IgD-negative memory B cell (primary cell): ENCODE results near the gene ZCCHC9. TPM values are rescaled to one million over a fixed set of nuclear protein-coding genes. Genes with fewer than 3 reads are reported as not detected.
"Not testable (repeated sequence)": the region's sequence is repeated elsewhere in the genome, so short reads cannot be mapped to it uniquely, and the experiment has no call there.

Experiments
- H3K27ac Mint-ChIP-seq, 3 donors: one replicate each; pipeline ENCODE4 v1.8.0; 2020 to 2022; ENCODE audit warnings: mild to moderate bottlenecking in 3 of 3, mixed read lengths in 3 of 3, moderate library complexity in 1 of 3
- H3K27me3 Mint-ChIP-seq: one replicate; pipeline ENCODE4 v1.8.0; 2021; ENCODE audit warnings: mixed read lengths
- H3K36me3 Mint-ChIP-seq: one replicate; pipeline ENCODE4 v1.8.0; 2020; ENCODE audit warnings: mild to moderate bottlenecking, mixed read lengths
- H3K4me1 Mint-ChIP-seq, 3 donors: one replicate each; pipeline ENCODE4 v1.8.0; 2020 to 2022; ENCODE audit warnings: mixed read lengths in 3 of 3, mild to moderate bottlenecking in 1 of 3
- H3K4me3 Mint-ChIP-seq, 4 donors: one replicate each; pipeline ENCODE4 v1.8.0; 2020 to 2022; ENCODE audit warnings: mild to moderate bottlenecking in 4 of 4, mixed read lengths in 4 of 4, moderate library complexity in 3 of 4
- H3K9me3 Mint-ChIP-seq, 3 donors: one replicate each; pipeline ENCODE4 v1.8.0; 2020 to 2021; ENCODE audit warnings: mixed read lengths in 3 of 3, mild to moderate bottlenecking in 1 of 3
- polyA plus RNA-seq: library from polyadenylated mRNA; unstranded; fragments of 300-500 nt; fragmentation: Illumina TruSeq; gene quantifications from one replicate; pipeline ENCODE4 v1.2.3, GENCODE V29; 2021

Gene ZCCHC9
- polyA plus RNA-seq, 1 donor from 2014 or later = 11.9 TPM

DNA sequence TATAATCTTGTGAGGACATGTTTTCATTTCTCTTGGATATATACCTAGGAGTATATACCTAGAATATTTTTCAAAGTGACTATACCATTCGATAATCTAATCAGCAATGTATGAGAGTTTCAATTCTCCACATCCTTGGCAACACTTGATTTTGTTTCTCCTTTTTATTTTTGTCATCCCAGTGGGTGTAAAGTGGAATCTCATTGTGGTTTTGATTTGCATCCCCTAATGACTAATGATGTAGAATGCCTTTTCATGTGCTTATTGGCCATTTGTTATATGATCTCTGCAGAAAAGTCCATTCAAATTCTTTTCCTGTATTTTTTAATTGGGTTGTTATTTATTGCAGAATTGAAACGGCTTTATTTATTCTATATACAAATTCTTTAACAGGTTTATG lies 15.2 kb downstream of the ZCCHC9 start:
- no peaks in the 10 kb centered on the region for H3K27me3 Mint-ChIP-seq
- no peak overlapping the region for H3K27ac Mint-ChIP-seq
- H3K36me3 Mint-ChIP-seq = peaks cover 2% of the 10 kb centered on the region
- H3K9me3 Mint-ChIP-seq = no peaks in the 10 kb centered on the region
- H3K4me1 Mint-ChIP-seq = peaks cover 0 to 5% (median 0%) of the 10 kb centered on the region in 3 donors
- H3K4me3 Mint-ChIP-seq = no peak overlapping the region

DNA sequence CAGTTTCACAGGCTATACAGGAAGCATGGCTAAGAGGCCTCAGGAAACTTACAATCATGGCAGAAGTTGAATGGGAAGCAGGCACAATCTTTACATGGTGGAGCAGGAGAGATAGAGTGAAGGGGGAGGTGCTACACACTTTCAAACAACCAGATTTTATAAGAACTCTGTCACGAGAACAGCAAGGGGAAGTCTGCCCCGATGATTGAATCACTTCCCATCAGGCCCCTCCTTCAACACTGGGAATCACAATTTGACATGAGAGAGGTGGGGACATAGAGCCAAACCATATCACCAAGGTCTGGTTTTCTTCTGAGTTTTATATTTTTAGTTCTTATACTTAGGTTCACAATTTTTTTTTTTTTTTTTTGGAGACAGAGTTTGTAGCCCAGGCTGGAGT lies 16.1 kb downstream of the ZCCHC9 start:
- Mint-ChIP-seq H3K9me3 (no peaks in the 10 kb centered on the region), H3K27me3 (no peaks in the 10 kb centered on the region), H3K4me3 (peak overlapping the region in 1 of 4 donors; percentile 8), H3K4me1 (peaks cover 0 to 5% (median 0%) of the 10 kb centered on the region in 3 donors), H3K36me3 (peaks cover 2% of the 10 kb centered on the region), H3K27ac (no peak overlapping the region)

DNA sequence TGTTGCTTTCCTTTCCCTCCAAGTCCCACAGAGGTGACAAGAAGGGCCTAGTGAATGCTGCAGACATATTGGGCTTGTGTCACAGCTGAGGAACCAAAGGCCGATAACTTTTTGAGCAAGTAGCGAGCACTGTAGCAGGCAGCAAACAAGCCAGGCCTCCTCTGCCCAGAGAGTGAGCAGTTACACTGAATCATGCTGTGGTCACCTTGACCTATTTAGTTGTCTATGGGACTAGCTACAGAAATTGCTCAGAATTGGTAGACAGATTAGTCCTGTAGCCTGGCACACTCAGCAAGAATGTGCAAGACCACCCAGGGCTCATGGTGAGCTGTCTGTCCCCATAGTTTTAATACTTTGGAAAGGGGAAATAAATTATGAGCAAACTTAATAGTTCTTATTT lies 25.2 kb downstream of the ZCCHC9 start:
- Mint-ChIP-seq H3K4me3 (no peak overlapping the region), H3K36me3 (no peaks in the 10 kb centered on the region), H3K27ac (no peak overlapping the region), H3K4me1 (no peaks in the 10 kb centered on the region), H3K9me3 (no peaks in the 10 kb centered on the region), H3K27me3 (peaks cover 2% of the 10 kb centered on the region)

DNA sequence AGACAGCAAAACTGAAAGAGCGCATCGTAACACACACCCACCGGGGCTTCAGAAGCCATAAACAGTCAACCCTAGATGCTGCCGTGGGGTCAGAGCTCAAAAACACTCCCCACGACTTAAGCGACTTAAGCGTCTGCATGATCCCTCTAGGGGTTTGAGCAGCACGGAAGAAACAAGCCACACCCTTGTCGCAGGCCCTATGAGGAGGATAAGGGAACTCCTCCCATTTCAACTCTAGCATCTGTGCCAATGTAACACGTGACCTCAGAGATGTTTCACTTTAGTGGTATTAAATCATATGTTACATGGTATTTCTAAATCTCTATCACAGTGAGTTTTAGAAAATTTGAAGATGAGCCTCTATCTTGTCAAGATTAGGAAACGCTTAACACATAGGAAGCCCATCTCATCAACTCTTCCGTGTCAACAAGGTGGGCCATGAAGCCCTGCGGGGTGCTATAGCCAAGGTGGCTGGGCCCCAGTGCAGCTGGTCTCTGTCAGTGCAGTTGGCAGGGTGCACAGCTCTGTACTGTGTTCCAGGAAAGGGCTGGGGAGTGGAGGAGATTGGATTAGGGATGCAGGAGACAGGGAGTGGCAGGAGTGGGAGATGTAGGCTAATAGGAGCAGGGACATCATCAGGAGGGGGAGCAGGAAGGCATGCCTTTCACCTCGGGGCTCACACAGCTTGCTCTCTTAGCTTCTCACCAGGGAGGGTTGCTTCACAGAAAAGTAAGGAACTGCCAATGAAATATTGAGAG lies 33.1 kb downstream of the ZCCHC9 start:
- Mint-ChIP-seq H3K4me1 (no peaks in the 10 kb centered on the region), H3K27ac (no peak overlapping the region), H3K27me3 (no peaks in the 10 kb centered on the region), H3K4me3 (no peak overlapping the region), H3K36me3 (no peaks in the 10 kb centered on the region), H3K9me3 (peaks cover 0 to 2% (median 0%) of the 10 kb centered on the region in 3 donors)

DNA sequence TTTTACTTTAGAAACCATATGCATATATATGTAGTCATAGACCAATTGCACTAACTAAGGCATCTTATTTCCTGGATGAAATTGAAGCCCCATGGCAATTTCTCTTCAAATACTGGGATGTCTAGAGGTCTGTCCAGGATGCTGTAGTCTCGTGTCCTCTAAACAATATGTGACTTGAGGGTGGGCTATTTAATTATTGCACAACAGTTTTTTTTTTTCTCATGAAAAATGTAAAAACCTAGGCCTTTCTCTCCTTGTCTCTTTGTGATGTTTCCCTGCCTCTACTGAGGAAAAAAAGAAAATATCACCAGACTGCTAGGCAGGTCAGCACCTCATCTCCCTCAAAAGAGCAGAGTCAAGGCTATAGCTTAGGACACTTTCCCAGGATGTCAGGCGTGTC lies 34.6 kb downstream of the ZCCHC9 start:
- no peaks in the 10 kb centered on the region for H3K27me3 Mint-ChIP-seq
- H3K36me3 Mint-ChIP-seq = no peaks in the 10 kb centered on the region
- H3K27ac Mint-ChIP-seq = no peak overlapping the region
- no peaks in the 10 kb centered on the region for H3K4me1 Mint-ChIP-seq
- no peak overlapping the region for H3K4me3 Mint-ChIP-seq
- peaks cover 0 to 2% (median 0%) of the 10 kb centered on the region in 3 donors for H3K9me3 Mint-ChIP-seq

DNA sequence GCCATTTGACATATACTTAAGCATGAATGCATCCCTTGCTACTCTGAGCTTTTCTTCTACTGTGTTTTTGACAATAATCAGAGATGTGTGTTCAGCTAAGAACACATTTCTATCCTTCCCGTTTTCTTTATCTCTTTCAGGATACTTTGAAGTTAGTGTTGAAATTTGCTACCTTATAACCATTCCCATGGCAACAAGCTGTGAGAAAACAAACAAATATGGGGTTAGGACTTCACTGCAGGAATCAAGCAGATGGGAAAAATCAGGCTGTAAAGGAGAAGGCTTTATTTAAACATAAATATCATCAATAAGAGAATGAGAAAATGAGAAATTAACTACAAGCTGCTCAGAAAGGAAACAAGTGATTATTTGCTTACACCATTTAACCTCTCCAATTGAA lies 35.2 kb downstream of the ZCCHC9 start:
- H3K4me3 Mint-ChIP-seq = no peak overlapping the region
- H3K36me3 Mint-ChIP-seq = no peaks in the 10 kb centered on the region
- peaks cover 0 to 2% (median 0%) of the 10 kb centered on the region in 3 donors for H3K9me3 Mint-ChIP-seq
- H3K27ac Mint-ChIP-seq = no peak overlapping the region
- H3K27me3 Mint-ChIP-seq = no peaks in the 10 kb centered on the region
- H3K4me1 Mint-ChIP-seq = no peaks in the 10 kb centered on the region

DNA sequence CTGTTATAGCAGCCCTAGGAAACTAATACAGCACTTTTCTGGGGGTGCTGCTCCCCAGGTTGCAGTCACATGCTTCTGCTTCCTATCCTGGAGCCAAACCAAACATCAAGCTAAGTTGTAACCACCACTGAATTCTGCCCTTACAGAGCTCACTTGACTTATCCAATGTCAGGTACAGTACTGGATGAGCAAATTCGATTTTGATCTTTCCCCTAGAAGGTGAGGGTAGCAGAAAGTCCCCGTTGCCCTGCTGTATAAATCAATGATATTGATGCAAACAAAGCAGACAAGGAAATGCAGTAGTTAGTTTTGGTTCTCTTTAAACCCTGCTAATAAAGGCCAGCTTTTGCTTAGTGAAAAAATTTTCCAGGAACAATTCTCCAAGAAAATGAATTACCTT lies 36.4 kb downstream of the ZCCHC9 start:
- Mint-ChIP-seq H3K4me1 (no peaks in the 10 kb centered on the region), H3K27me3 (peaks cover 2% of the 10 kb centered on the region), H3K27ac (no peak overlapping the region), H3K36me3 (no peaks in the 10 kb centered on the region), H3K4me3 (no peak overlapping the region), H3K9me3 (peaks cover 0 to 2% (median 0%) of the 10 kb centered on the region in 3 donors)

DNA sequence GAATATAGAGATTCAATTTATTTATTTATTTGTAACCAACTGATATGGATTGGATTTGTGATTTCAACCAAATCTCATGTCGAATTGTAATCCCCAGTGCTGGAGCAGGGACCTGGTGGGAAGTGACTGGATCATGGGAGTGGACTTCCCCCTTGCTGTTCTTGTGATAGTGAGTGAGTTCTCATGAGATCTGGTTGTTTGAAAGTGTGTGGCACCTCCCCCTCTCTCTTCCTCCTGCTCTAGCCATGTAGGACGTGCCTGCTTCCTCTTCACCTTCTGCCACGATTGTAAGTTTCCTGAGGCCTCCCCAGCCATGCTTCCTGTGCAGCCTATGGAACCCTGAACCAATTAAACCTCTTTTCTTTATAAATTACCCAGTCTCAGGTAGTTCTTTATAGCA lies 36.8 kb downstream of the ZCCHC9 start:
- not testable (repeated sequence) for H3K4me3 Mint-ChIP-seq, H3K4me1 Mint-ChIP-seq, H3K36me3 Mint-ChIP-seq, H3K9me3 Mint-ChIP-seq, H3K27ac Mint-ChIP-seq, H3K27me3 Mint-ChIP-seq

DNA sequence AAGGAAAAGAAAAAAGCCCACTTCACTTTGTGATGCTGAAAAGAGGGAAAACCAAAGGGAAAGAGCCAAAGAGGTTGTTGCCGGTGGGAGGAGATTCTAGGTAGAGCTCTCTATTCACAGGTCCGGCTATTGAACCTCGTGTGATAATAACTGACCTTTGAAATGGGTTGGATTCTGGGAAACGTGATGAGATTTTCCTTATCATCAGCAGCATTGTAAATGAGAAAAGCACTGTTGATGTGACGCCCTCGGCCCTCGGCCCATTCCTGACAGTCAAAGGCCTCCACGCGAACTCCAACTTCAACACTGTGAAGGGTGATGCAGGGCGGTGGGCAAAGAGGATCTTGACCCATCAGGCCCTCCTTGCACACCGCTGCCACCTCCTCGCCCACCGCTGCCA lies 43.3 kb downstream of the ZCCHC9 start:
- Mint-ChIP-seq H3K4me1 (no peaks in the 10 kb centered on the region), H3K4me3 (no peak overlapping the region), H3K9me3 (no peaks in the 10 kb centered on the region), H3K36me3 (no peaks in the 10 kb centered on the region), H3K27ac (no peak overlapping the region), H3K27me3 (peaks cover 2% of the 10 kb centered on the region)

DNA sequence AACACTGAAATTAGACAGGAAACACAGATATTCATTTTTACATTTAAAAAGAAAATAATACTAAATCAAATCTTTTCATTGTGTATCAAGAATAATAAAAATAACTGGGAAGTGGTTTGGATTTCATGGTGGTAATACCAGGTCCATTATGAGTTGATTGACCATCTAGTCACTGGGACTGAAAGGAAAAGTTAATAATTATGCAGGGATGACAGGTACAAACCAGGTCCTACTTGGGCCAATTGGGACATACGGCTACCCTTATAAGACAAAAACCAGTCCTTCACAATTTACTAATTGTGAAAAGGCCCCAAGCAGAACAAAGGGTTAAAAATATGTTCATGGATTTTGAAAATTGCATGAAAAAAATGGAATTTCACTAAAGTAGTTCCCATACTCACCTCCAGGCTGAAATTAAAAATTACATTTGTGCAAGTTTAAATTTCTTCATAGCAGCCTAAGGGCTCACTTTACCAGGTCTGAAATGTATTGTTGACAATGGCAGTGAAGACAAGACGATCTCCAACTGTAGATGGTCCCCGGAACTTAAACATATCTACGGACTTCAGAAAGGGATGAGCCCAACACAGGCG lies 44.1 kb downstream of the ZCCHC9 start:
- H3K9me3 Mint-ChIP-seq = no peaks in the 10 kb centered on the region
- H3K4me3 Mint-ChIP-seq = no peak overlapping the region
- H3K36me3 Mint-ChIP-seq = no peaks in the 10 kb centered on the region
- no peaks in the 10 kb centered on the region for H3K4me1 Mint-ChIP-seq
- peaks cover 2% of the 10 kb centered on the region for H3K27me3 Mint-ChIP-seq
- H3K27ac Mint-ChIP-seq = no peak overlapping the region

DNA sequence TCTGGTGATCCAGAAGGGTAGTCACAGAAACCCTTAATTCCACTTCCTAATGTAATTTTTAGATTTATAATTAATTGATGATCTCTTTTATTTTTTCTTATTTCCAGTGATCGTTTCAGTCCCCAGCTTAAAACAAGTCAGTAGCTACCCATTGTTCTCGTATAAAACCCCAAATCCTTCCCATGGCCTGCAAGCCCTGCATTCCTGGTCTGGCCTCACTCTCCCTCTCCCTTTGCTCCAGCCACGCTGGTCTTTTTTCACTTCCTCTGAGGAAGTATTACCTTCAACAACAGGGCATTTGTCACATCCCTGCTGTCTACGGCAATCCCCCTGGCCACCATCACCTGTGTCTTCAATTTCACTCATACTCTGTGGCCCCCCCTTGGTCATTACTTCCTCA lies 47.8 kb downstream of the ZCCHC9 start:
- no peaks in the 10 kb centered on the region for H3K9me3 Mint-ChIP-seq
- H3K4me3 Mint-ChIP-seq = no peak overlapping the region
- H3K27ac Mint-ChIP-seq = no peak overlapping the region
- H3K27me3 Mint-ChIP-seq = no peaks in the 10 kb centered on the region
- H3K4me1 Mint-ChIP-seq = no peaks in the 10 kb centered on the region
- no peaks in the 10 kb centered on the region for H3K36me3 Mint-ChIP-seq

DNA sequence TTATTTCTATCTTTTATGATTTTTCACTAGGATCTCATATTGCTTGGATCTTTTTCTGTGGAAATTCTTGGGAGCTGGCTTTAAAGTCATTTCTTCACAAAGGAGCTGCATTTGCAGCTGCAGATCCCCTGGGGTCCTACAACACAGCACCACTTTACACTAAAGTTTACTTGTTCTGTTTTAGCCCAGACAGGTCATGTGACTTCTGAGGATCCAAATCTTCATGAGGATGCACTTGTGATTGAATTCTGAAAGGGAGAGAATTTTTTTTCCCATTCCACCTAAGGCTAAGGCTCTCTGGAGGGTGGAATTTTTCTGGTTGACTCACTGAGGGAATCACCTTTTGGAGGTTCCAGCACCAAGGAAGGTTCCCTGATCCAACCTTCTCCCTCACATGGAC lies 49.1 kb downstream of the ZCCHC9 start:
- no peak overlapping the region for H3K4me3 Mint-ChIP-seq
- H3K4me1 Mint-ChIP-seq = no peaks in the 10 kb centered on the region
- H3K27me3 Mint-ChIP-seq = no peaks in the 10 kb centered on the region
- no peak overlapping the region for H3K27ac Mint-ChIP-seq
- H3K9me3 Mint-ChIP-seq = no peaks in the 10 kb centered on the region
- no peaks in the 10 kb centered on the region for H3K36me3 Mint-ChIP-seq

DNA sequence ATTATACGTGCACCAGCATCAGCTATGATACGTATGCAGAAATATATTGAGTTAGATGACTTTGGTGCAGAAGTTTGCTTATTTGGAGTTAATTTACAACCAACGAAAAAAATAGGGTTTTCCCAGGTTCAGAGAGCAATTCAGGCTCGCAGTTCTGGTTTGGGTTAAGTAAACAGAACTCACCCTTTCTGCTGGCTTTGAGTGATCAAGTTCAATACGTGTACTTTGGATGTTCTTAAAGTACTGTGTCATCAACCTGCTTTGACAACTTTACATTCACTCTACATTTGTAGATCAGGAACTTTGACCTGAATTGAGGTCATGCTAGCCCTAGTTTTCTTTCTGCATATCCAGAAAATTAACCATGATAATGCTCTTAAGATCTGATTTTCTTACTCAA lies 51.8 kb downstream of the ZCCHC9 start:
- Mint-ChIP-seq H3K9me3 (no peaks in the 10 kb centered on the region), H3K27me3 (no peaks in the 10 kb centered on the region), H3K4me1 (no peaks in the 10 kb centered on the region), H3K36me3 (no peaks in the 10 kb centered on the region), H3K27ac (no peak overlapping the region), H3K4me3 (no peak overlapping the region)

DNA sequence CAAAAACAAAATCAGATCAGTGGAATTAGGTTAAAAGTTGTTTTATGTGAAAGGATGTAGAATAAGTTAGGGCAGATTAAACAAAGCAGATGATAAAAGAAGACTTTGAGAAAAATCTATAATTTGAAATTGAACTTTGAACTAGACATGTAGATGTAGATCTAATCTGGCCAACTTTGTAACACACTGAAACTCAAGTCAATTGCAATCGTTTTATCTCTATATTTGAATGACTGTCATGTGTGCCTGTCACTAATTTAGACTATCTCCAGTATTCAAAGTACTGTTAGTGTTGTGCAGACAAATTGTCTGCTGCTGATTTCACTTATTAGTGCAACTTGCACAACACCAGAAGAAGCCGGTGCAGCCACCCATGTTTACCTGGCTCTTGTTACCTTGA lies 52.7 kb downstream of the ZCCHC9 start:
- Mint-ChIP-seq H3K27ac (no peak overlapping the region), H3K4me3 (no peak overlapping the region), H3K9me3 (no peaks in the 10 kb centered on the region), H3K4me1 (no peaks in the 10 kb centered on the region), H3K36me3 (no peaks in the 10 kb centered on the region), H3K27me3 (peaks cover 2% of the 10 kb centered on the region)

DNA sequence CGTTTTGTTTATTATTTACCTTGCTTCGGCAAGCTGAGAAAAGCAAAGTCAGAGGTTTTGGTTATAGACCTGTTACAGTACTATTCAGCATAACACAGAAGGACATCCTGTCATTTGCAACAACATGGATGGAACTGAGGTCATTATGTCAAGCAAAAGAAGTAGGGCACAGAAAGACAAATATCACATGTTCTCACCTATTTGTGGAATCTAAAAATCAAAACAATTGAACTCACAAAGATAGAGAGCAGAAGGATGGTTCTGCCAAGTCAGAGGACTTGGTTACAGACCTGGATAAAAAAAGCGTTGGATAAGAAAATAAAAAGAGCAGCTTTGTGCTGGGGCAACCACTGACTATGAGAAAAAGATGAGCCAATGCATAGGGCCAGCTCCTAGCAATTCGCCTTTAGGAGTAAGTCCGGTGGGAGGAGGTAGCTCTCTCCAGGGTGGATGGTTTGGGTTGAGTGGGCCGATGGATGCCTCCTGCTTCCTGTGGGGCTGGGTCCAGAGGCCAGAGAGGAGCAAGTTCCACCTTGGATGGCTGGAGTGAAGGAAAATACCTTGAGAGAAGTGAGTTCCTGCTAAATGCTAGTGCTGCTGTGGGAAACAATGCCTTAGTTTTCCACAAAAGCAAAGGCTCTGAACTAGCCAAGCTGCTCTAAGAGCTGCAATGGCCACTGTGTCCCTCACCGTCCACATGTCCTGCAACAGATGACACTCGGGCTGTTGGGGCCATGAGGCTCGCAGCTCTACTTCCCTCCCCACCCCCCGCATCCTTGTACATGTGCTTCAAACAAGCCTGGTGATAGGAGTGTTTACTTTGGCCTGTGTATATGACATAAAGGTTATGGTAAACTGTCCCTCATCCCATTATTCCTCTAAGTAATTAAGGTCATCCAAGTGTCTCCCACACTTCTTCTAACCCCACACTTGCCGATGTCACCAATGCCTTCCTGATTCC lies 54.2 kb downstream of the ZCCHC9 start:
- Mint-ChIP-seq H3K27ac (no peak overlapping the region), H3K4me3 (no peak overlapping the region), H3K9me3 (no peaks in the 10 kb centered on the region), H3K4me1 (no peaks in the 10 kb centered on the region), H3K36me3 (no peaks in the 10 kb centered on the region), H3K27me3 (peaks cover 2% of the 10 kb centered on the region)
